SK-N-SH (cell line): Measurements from ENCODE around the gene NUS1. TPM values are rescaled to one million over a fixed set of nuclear protein-coding genes. Genes with fewer than 3 reads are reported as not detected.

Experiments
- CTCF ChIA-PET: fragments of 300-600, 350-600 bp; formaldehyde crosslinking; extraction: SDS; loops from one replicate; lab custom pipeline; 2021; lab: Yijun Ruan, JAX
- POLR2A ChIA-PET: fragments of 350-600 bp; sonication (Branson Sonifier 250); formaldehyde crosslinking; extraction: SDS; loops from one replicate; lab custom pipeline; 2020; ENCODE audit warnings: antibody characterized with exemption, inconsistent platforms; lab: Yijun Ruan, JAX
- DNase-seq: peaks from one replicate; pipeline ENCODE4 v3.0.0; 2012
- H2AFZ ChIP-seq: fragments of 200-600 bp; sonication (generic); 2 replicates; pipeline ENCODE4 v1.8.1; 2016; ENCODE audit warnings: antibody characterized with exemption, mild to moderate bottlenecking, low read depth
- H3F3A ChIP-seq: fragments of 200-600 bp; sonication (generic); replicated peaks from 2 replicates; pipeline ENCODE3; 2016; ENCODE audit warnings: antibody characterized with exemption, mild to moderate bottlenecking; ENCODE audit not compliant: insufficient read depth
- H3K27ac ChIP-seq, 2 experiments: fragments of 200-500 bp in 1 of 2; fragments of 200-600 bp in 1 of 2; sonication (Bioruptor generic) in 1 of 2; sonication (generic), shearing (Covaris generic) in 1 of 2; 2 replicates each; pipeline versions ENCODE4 v1.5.1 to v1.6.1; 2014 to 2016; ENCODE audit warnings: low read depth in 2 of 2, inconsistent platforms in 1 of 2, low read length in 1 of 2, mild to moderate bottlenecking in 1 of 2, mixed read lengths in 1 of 2
- H3K27me3 ChIP-seq: fragments of 200-600 bp; sonication (generic), shearing (Covaris generic); 2 replicates; pipeline ENCODE4 v1.6.1; 2016; ENCODE audit warnings: mixed run types; ENCODE audit not compliant: insufficient read depth
- H3K36me3 ChIP-seq, 2 experiments: fragments of 200-500 bp in 1 of 2; fragments of 200-600 bp in 1 of 2; sonication (Bioruptor generic) in 1 of 2; sonication (generic) in 1 of 2; replicated peaks in 1 of 2; 2 replicates each; pipeline versions ENCODE3 to v1.5.1; 2014 to 2016; ENCODE audit warnings: low read length in 1 of 2, mild to moderate bottlenecking in 1 of 2; ENCODE audit not compliant: insufficient read depth in 2 of 2, control insufficient read depth in 1 of 2
- H3K4me1 ChIP-seq, 2 experiments: fragments of 200-500 bp in 1 of 2; fragments of 200-600 bp in 1 of 2; sonication (Bioruptor generic) in 1 of 2; sonication (generic), shearing (Covaris generic) in 1 of 2; 2 replicates each; pipeline versions ENCODE4 v1.5.1 to v1.6.1; 2014 to 2016; ENCODE audit warnings: low read depth in 1 of 2, low read length in 1 of 2, mixed run types in 1 of 2; ENCODE audit not compliant: insufficient read depth in 2 of 2, control insufficient read depth in 1 of 2
- H3K4me2 ChIP-seq: fragments of 200-600 bp; sonication (generic), shearing (Covaris generic); 2 replicates; pipeline ENCODE4 v1.6.1; 2017; ENCODE audit warnings: mixed run types
- H3K4me3 ChIP-seq, 2 experiments: fragments of 200-500 bp in 1 of 2; fragments of 200-600 bp in 1 of 2; sonication (Bioruptor generic) in 1 of 2; sonication (generic), shearing (Covaris generic) in 1 of 2; 2 replicates each; pipeline versions ENCODE4 v1.5.1 to v1.8.1; 2014 to 2016; ENCODE audit warnings: low read depth in 2 of 2, inconsistent platforms in 1 of 2, low read length in 1 of 2, mild to moderate bottlenecking in 1 of 2, mixed read lengths in 1 of 2, moderate library complexity in 1 of 2
- H3K79me2 ChIP-seq: fragments of 200-600 bp; sonication (generic); 2 replicates; pipeline ENCODE4 v1.8.1; 2017; ENCODE audit warnings: mild to moderate bottlenecking; ENCODE audit not compliant: insufficient read depth
- H3K9ac ChIP-seq: fragments of 200-600 bp; sonication (generic); 2 replicates; pipeline ENCODE4 v1.6.1; 2017; ENCODE audit warnings: mixed run types
- H3K9me2 ChIP-seq: fragments of 200-600 bp; sonication (generic); 2 replicates; pipeline ENCODE4 v1.6.1; 2017; ENCODE audit warnings: mixed run types
- H3K9me3 ChIP-seq: fragments of 200-600 bp; sonication (generic); 2 replicates; pipeline ENCODE4 v1.6.1; 2017; ENCODE audit warnings: mixed run types, mild to moderate bottlenecking, moderate library complexity
- H4K20me1 ChIP-seq: fragments of 200-600 bp; sonication (generic); 2 replicates; pipeline ENCODE4 v1.6.1; 2017; ENCODE audit warnings: mild to moderate bottlenecking, mixed run types; ENCODE audit not compliant: insufficient read depth
- CTCF ChIP-seq: fragments of 200-600 bp; sonication (generic); IDR thresholded peaks from 2 replicates; pipeline ENCODE4 v1.6.1; 2017; ENCODE audit warnings: antibody characterized with exemption, mild to moderate bottlenecking, moderate library complexity
- ELF1 ChIP-seq: IDR thresholded peaks from 2 replicates; pipeline ENCODE4 v1.4.0; 2012
- EP300 ChIP-seq, 2 experiments: IDR thresholded peaks; 2 replicates each; pipeline versions ENCODE4 v1.4.0 to v1.6.1; 2012; ENCODE audit warnings: borderline replicate concordance in 1 of 2, low read depth in 1 of 2, low read length in 1 of 2
- EZH2phosphoT487 ChIP-seq: fragments of 200-600 bp; sonication (generic); IDR thresholded peaks from 2 replicates; pipeline ENCODE4 v1.6.1; 2017; ENCODE audit warnings: low read depth, mixed run types, mild to moderate bottlenecking, antibody characterized with exemption, moderate library complexity, borderline replicate concordance
- FOXJ3 ChIP-seq: sonication (generic); formaldehyde crosslinking; IDR thresholded peaks from 2 replicates; pipeline ENCODE4 v1.5.1; 2020; ENCODE audit warnings: mild to moderate bottlenecking, missing genetic modification reagents
- FOXM1 ChIP-seq: IDR thresholded peaks from 2 replicates; pipeline ENCODE4 v1.4.0; 2012; ENCODE audit warnings: low read depth, mild to moderate bottlenecking
- GABPA ChIP-seq: IDR thresholded peaks from 2 replicates; pipeline ENCODE4 v1.4.0; 2012; ENCODE audit warnings: low read depth, mild to moderate bottlenecking
- GATA2 ChIP-seq: sonication (generic); formaldehyde crosslinking; IDR thresholded peaks from 2 replicates; pipeline ENCODE4 v1.5.0; 2020; ENCODE audit warnings: mild to moderate bottlenecking, missing genetic modification reagents
- JUND ChIP-seq: IDR thresholded peaks from 2 replicates; pipeline ENCODE4 v1.4.0; 2012
- MEF2A ChIP-seq: IDR thresholded peaks from 2 replicates; pipeline ENCODE4 v1.4.0; 2012; ENCODE audit warnings: low read depth, borderline replicate concordance
- MXI1 ChIP-seq: IDR thresholded peaks from 2 replicates; pipeline ENCODE4 v1.6.1; 2012; ENCODE audit warnings: mild to moderate bottlenecking, low read depth, low read length, improper control_type of control experiment
- NRF1 ChIP-seq: IDR thresholded peaks from 2 replicates; pipeline ENCODE4 v1.6.1; 2012; ENCODE audit warnings: low read depth, mild to moderate bottlenecking, low read length
- RAD21 ChIP-seq: IDR thresholded peaks from 2 replicates; pipeline ENCODE4 v1.6.1; 2012; ENCODE audit warnings: mild to moderate bottlenecking, low read length
- RCOR1 ChIP-seq: fragments of 150-350 bp; IDR thresholded peaks from 2 replicates; pipeline ENCODE4 v1.6.1; 2017; ENCODE audit warnings: antibody characterized with exemption, low read length
- TCF12 ChIP-seq: IDR thresholded peaks from 2 replicates; pipeline ENCODE4 v1.4.0; 2012
- TEAD4 ChIP-seq: IDR thresholded peaks from 2 replicates; pipeline ENCODE4 v1.4.0; 2012; ENCODE audit warnings: mild to moderate bottlenecking, borderline replicate concordance; ENCODE audit not compliant: insufficient read depth
- USF1 ChIP-seq: IDR thresholded peaks from 2 replicates; pipeline ENCODE4 v1.4.0; 2012; ENCODE audit warnings: low read depth, borderline replicate concordance
- YY1 ChIP-seq: IDR thresholded peaks from 2 replicates; pipeline ENCODE4 v1.4.0; 2012; ENCODE audit warnings: low read depth, mild to moderate bottlenecking
- WGBS: methylation state at CpG from one replicate; pipeline ENCODE4 v1.1.6; 2017; ENCODE audit warnings: low lambda C conversion rate; 5-methylcytosine and 5-hydroxymethylcytosine counted together
- polyA plus RNA-seq, 3 experiments: library from polyadenylated mRNA; depleted of rRNA; stranded (reverse); fragments of >200 nt; gene quantifications; 2 replicates each; pipeline ENCODE4 v1.2.3, GENCODE V29; 2012
- TF ChIP-seq, protein P1 (sequence below): IDR thresholded peaks from 2 replicates; pipeline ENCODE4 v1.4.0; 2012; ENCODE audit warnings: low read depth
- TF ChIP-seq, protein P2 (sequence below): IDR thresholded peaks from 2 replicates; pipeline ENCODE4 v1.4.0; 2012; ENCODE audit warnings: low read depth, borderline replicate concordance

Gene NUS1
- polyA plus RNA-seq, 1 of the 3 experiments (the other 2 are of a cell fraction) = 8.9 TPM

DNA sequence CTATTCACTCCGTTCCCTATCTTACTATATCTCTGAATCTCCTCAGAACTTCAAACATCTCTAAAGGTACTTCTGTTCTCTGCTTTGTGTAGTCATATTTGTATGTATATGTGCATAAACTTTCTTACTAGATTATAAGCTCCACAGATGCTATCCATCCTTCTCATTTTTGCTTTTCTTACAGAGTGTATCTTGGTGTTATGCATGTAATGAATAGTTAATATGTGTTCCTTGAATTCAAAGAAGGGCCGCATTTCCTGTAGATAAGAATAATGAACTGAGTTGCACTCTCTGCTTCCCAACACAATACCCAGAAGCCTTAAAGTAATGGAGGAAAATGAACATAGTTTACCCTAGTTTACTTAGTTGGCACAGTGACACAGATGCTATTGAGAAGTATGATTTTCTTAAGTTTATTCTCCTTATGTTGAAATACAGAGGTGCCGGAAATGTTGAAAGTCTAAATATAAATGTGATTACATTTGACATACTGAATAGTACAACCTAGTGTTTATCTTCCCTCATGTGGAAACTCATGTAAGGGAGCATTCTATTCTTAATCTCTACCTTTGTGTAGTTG lies 6.0 kb downstream of the NUS1 start:
- Histone ChIP-seq H3K36me3 (peaks cover 2 to 14% of the 10 kb centered on the region in 2 experiments), H3K4me3 (no peak overlapping the region), H3K9me3 (no peaks in the 10 kb centered on the region), H3K27ac (no peak overlapping the region), H4K20me1 (peaks cover 87% of the 10 kb centered on the region), H3K27me3 (no peaks in the 10 kb centered on the region), H3K79me2 (peaks cover 100% of the 10 kb centered on the region)
- CTCF ChIA-PET = no interaction called here
- 81% methylated on average over 3 of the region's 3 CpGs for WGBS
- no peak for TF ChIP-seq RCOR1
- no peak for TF ChIP-seq ELF1
- TF ChIP-seq, protein P1, sequence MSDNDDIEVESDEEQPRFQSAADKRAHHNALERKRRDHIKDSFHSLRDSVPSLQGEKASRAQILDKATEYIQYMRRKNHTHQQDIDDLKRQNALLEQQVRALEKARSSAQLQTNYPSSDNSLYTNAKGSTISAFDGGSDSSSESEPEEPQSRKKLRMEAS = no peak
- TF ChIP-seq NRF1 = no peak
- no peak for TF ChIP-seq EZH2phosphoT487
- no peak for TF ChIP-seq TCF12
- no peak for TF ChIP-seq TEAD4
- TF ChIP-seq YY1 = no peak
- no peak for TF ChIP-seq JUND
- TF ChIP-seq FOXM1 = no peak
- TF ChIP-seq CTCF = no peak
- TF ChIP-seq FOXJ3 = no peak
- no peak for TF ChIP-seq EP300 (IDR thresholded peaks at IDR 0.05; ENCODE audit: borderline replicate concordance in 1 of 2, low read depth in 1 of 2, low read length in 1 of 2)
- TF ChIP-seq, protein P2, sequence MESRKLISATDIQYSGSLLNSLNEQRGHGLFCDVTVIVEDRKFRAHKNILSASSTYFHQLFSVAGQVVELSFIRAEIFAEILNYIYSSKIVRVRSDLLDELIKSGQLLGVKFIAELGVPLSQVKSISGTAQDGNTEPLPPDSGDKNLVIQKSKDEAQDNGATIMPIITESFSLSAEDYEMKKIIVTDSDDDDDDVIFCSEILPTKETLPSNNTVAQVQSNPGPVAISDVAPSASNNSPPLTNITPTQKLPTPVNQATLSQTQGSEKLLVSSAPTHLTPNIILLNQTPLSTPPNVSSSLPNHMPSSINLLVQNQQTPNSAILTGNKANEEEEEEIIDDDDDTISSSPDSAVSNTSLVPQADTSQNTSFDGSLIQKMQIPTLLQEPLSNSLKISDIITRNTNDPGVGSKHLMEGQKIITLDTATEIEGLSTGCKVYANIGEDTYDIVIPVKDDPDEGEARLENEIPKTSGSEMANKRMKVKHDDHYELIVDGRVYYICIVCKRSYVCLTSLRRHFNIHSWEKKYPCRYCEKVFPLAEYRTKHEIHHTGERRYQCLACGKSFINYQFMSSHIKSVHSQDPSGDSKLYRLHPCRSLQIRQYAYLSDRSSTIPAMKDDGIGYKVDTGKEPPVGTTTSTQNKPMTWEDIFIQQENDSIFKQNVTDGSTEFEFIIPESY = no peak
- TF ChIP-seq GATA2 (CRISPR knock-in tag) = no peak
- TF ChIP-seq GABPA = no peak
- TF ChIP-seq RAD21 = no peak
- TF ChIP-seq MXI1 = no peak
- TF ChIP-seq USF1 = no peak
- no peak for TF ChIP-seq MEF2A
- TF ChIP-seq, all 33 proteins: peak for 0
- no peak overlapping the region for H3K4me2 ChIP-seq
- H3K4me1 ChIP-seq = peaks cover 0 to 6% of the 10 kb centered on the region in 2 experiments; a peak in 2 of 4 replicates
- no peak for DNase-seq
- no peaks in the 10 kb centered on the region for H3F3A ChIP-seq
- H3K9me2 ChIP-seq = no peaks in the 10 kb centered on the region
- no peak overlapping the region for H2AFZ ChIP-seq
- POLR2A ChIA-PET = no interaction called here
- no peak overlapping the region for H3K9ac ChIP-seq
